Measurements from ENCODE around the gene TSPAN6. TPM values are rescaled to one million over a fixed set of nuclear protein-coding genes. Genes with fewer than 3 reads are reported as not detected.

TSPAN6 gene
- total and polyA plus RNA-seq, 4 donors = 11.7 to 56.2 (median 16.3) TPM

DNA sequence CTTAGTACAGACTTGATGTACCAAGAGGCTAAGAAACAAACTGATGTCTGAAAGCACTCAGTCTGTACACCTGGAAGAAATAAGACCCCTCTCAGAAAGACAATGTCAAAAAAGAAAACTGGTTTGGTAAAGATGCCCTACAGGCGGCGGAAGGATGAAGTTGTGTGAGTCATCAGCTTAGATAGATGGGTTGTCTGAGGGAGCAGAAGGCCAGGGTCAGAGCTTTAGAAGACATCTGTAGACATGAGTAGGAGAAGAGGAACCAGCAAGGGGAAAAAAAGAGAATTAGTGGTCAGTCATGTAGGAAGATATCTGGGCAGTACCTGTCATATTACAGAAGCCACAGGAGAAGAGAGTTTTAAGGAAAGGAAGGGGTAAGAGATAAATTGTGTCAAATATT, 15.7 kb upstream of the TSPAN6 start:
- Histone ChIP-seq H3K9me3 (ENCODE audit: control insufficient read depth in 4 of 4, insufficient read depth in 3 of 4, low read length in 3 of 4) (no peaks in the 10 kb centered on the region), H3K27ac (ENCODE audit: low read depth in 1 of 2, low read length in 1 of 2) (no peak overlapping the region), H3K4me1 (ENCODE audit: control insufficient read depth in 5 of 5, insufficient read depth in 5 of 5, low read length in 5 of 5) (peaks cover 0 to 28% (median 3%) of the 10 kb centered on the region in 5 donors), H3K4me3 (no peak overlapping the region), H3K27me3 (ENCODE audit: control insufficient read depth in 3 of 3, insufficient read depth in 3 of 3, low read length in 2 of 3) (peaks cover 0 to 21% (median 17%) of the 10 kb centered on the region in 3 donors), H3K9ac (ENCODE audit: insufficient read depth in 1 of 2, low read length in 2 of 2) (no peak overlapping the region), H3K36me3 (ENCODE audit: control insufficient read depth in 4 of 4, insufficient read depth in 4 of 4, low read length in 4 of 4) (no peaks in the 10 kb centered on the region)
- no peak for TF ChIP-seq CTCF (IDR thresholded peaks at IDR 0.05; ENCODE audit: control extremely low read depth, extremely low read depth)
- no peak for ATAC-seq (ENCODE audit: insufficient read depth, low FRiP score)
- WGBS, 2 donors = 76 to 91% methylated on average over 2 of the region's 2 CpGs
- DNase-seq = no peak

- Histone ChIP-seq H3K4me1 (ENCODE audit: control insufficient read depth in 5 of 5, insufficient read depth in 5 of 5, low read length in 5 of 5) (peaks cover 0 to 40% (median 5%) of the 10 kb centered on the region in 5 donors), H3K36me3 (ENCODE audit: control insufficient read depth in 4 of 4, insufficient read depth in 4 of 4, low read length in 4 of 4) (no peaks in the 10 kb centered on the region), H3K9me3 (ENCODE audit: control insufficient read depth in 4 of 4, insufficient read depth in 3 of 4, low read length in 3 of 4) (no peaks in the 10 kb centered on the region), H3K27me3 (ENCODE audit: control insufficient read depth in 3 of 3, insufficient read depth in 3 of 3, low read length in 2 of 3) (peaks cover 0 to 20% (median 19%) of the 10 kb centered on the region in 3 donors), H3K9ac (ENCODE audit: insufficient read depth in 1 of 2, low read length in 2 of 2) (no peak overlapping the region), H3K4me3 (no peak overlapping the region), H3K27ac (ENCODE audit: low read depth in 1 of 2, low read length in 1 of 2) (peak overlapping the region in 1 of 2 donors; percentile 41)
- DNase-seq (no peak), ATAC-seq (ENCODE audit: insufficient read depth, low FRiP score) (no peak)
- no peak for TF ChIP-seq CTCF (IDR thresholded peaks at IDR 0.05; ENCODE audit: control extremely low read depth, extremely low read depth)
- 81 to 100% methylated on average over 1 of the region's 1 CpG for WGBS, 2 donors
Observed at GRCh38 chrX:100650841-100651240, 14.2 kb upstream of the TSPAN6 start.

DNA sequence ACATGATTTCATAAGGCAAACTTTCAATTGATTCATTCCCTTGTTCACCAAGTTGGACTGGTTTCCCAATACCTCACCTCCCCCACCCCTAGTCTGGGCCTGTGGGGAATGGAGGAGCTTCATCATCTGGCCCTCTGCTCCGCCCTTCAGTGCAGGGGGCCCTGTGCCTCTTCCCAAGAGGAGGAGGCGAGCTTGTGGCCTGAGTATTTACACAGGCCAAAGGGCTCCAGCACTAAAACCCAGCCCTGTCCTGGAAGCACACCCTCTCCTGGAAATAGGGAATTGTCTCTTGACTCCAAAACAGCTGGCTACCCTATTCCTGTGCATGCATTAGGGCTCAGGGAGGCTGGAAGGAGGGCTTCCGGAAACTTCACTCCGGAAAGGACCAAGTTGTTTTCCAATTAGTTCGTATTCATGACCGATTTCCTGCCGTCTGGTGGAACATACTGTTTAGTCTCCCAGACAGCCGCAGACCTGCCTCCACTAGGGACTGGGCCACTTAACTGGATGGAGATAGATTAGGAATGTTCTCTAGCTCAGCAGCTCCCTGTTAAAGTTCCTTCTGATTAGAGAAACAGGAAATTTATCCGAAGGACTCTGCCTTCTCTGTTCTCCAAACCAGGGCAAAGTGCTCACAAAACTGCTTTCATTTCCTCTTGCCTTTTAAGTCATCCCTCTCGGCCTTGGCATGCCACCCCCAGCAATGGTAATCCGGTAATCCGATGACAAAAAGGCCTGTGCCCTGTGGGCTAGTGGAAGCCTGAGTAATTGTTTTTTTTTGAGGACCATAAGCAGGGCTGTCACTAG, 13.1 kb upstream of the TSPAN6 start:
- H3K9ac ChIP-seq (ENCODE audit: insufficient read depth in 1 of 2, low read length in 2 of 2) = peak overlapping the region in 1 of 2 donors; percentile 52
- peak; percentile 72 to 85 (median 83) for DNase-seq
- H3K4me3 ChIP-seq = no peak overlapping the region

More for the DNA sequence above, 13.1 kb upstream of the TSPAN6 start:
- ATAC-seq (ENCODE audit: insufficient read depth, low FRiP score) = peak; percentile 67
- H3K27me3 ChIP-seq (ENCODE audit: control insufficient read depth in 3 of 3, insufficient read depth in 3 of 3, low read length in 2 of 3) = peaks cover 0 to 19% (median 14%) of the 10 kb centered on the region in 3 donors
- peaks cover 0 to 42% (median 5%) of the 10 kb centered on the region in 5 donors for H3K4me1 ChIP-seq (ENCODE audit: control insufficient read depth in 5 of 5, insufficient read depth in 5 of 5, low read length in 5 of 5)
- no peak for TF ChIP-seq CTCF (IDR thresholded peaks at IDR 0.05; ENCODE audit: control extremely low read depth, extremely low read depth)
- H3K27ac ChIP-seq (ENCODE audit: low read depth in 1 of 2, low read length in 1 of 2) = peak overlapping the region; percentile 41 to 65
- no peaks in the 10 kb centered on the region for H3K36me3 ChIP-seq (ENCODE audit: control insufficient read depth in 4 of 4, insufficient read depth in 4 of 4, low read length in 4 of 4)
- 43 to 57% methylated on average over 11 to 12 of the region's 12 CpGs for WGBS, 2 donors
- H3K9me3 ChIP-seq (ENCODE audit: control insufficient read depth in 4 of 4, insufficient read depth in 3 of 4, low read length in 3 of 4) = no peaks in the 10 kb centered on the region

Data from lung (tissue), 12 donors.